ENCODE results near the gene TWSG1. TPM values are rescaled to one million over a fixed set of nuclear protein-coding genes. Genes with fewer than 3 reads are reported as not detected.
"Not testable (repeated sequence)": the region's sequence is repeated elsewhere in the genome, so short reads cannot be mapped to it uniquely, and the experiment has no call there.

Gene TWSG1
- total RNA-seq, 2 donors from 2014 or later: 14.7 to 16.6 TPM

DNA sequence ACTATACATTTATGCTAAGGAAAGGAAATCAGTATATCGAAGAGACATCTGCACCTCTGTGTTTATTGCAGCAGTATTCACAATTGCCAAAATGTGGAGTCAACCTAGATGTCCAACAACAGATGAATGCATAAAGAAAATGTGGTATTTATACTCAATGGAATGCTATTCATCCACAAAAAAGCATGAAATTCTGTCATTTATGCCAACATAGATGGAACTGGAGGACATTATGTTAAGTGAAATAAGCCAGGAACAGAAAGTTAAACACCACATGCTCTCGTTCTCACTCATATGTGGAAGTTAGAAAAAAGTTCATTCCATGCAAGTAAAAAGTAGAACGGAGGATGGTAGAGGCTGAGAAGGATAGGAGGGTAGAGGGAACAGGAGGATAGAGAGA, 59.5 kb downstream of the TWSG1 start:
- no peak for DNase-seq (ENCODE audit: low spot score)
- no peak overlapping the region for H3K4me3 ChIP-seq
- no peaks in the 10 kb centered on the region for H3K4me1 ChIP-seq
- TF ChIP-seq, protein P1, sequence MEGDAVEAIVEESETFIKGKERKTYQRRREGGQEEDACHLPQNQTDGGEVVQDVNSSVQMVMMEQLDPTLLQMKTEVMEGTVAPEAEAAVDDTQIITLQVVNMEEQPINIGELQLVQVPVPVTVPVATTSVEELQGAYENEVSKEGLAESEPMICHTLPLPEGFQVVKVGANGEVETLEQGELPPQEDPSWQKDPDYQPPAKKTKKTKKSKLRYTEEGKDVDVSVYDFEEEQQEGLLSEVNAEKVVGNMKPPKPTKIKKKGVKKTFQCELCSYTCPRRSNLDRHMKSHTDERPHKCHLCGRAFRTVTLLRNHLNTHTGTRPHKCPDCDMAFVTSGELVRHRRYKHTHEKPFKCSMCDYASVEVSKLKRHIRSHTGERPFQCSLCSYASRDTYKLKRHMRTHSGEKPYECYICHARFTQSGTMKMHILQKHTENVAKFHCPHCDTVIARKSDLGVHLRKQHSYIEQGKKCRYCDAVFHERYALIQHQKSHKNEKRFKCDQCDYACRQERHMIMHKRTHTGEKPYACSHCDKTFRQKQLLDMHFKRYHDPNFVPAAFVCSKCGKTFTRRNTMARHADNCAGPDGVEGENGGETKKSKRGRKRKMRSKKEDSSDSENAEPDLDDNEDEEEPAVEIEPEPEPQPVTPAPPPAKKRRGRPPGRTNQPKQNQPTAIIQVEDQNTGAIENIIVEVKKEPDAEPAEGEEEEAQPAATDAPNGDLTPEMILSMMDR (IDR thresholded peaks at IDR 0.05): no peak
- H3K36me3 ChIP-seq: peaks cover 1% of the 10 kb centered on the region
- H3K27me3 ChIP-seq: no peaks in the 10 kb centered on the region
- peaks cover 0 to 12% of the 10 kb centered on the region in 2 donors for H3K9me3 ChIP-seq
- no peak overlapping the region for H3K27ac ChIP-seq

DNA sequence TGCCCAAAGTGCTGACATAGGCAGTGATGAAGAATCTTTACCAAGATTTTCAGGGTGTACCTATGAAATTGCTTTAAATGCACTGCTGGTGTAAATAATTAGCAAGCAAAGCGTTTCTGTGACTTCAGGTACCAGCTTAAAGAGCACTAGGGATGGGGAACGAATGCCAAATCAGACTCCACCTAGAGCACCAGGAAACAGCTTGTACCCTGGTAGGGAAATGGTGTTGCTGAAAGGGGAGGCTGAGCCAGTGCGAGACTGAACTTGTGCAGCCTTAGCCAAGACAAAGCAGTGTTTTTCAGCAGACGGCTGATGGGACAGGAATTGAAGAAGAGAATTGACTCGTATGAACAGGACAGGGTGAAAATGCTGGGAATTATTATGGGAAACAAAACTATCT, 65.6 kb downstream of the TWSG1 start:
- Histone ChIP-seq H3K36me3 (peaks cover 5% of the 10 kb centered on the region), H3K27ac (no peak overlapping the region), H3K9me3 (no peaks in the 10 kb centered on the region), H3K4me3 (no peak overlapping the region), H3K4me1 (no peaks in the 10 kb centered on the region), H3K27me3 (no peaks in the 10 kb centered on the region)
- no peak for DNase-seq (ENCODE audit: low spot score)
- TF ChIP-seq, protein P1 (IDR thresholded peaks at IDR 0.05): no peak

DNA sequence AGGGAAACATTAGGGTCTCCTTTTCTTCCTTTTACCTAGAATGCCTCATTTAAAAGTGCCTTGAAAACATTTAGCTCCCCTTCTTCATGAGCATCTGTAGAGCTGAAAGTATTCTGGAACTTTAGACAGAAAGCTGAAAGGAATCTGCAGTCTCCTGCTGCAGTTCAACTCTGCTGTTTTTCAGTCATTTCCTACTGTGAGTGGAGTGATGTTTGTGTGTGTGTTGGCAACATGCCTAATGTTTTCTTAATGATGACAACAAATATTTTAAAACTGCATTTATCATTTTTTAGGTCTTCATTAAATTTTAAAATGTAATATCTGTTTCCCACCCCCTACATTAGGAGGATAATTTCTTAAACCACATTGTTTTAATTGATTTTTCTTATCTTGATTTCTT, 66.6 kb downstream of the TWSG1 start:
- H3K9me3 ChIP-seq: no peaks in the 10 kb centered on the region
- H3K27me3 ChIP-seq: no peaks in the 10 kb centered on the region
- H3K4me1 ChIP-seq: no peaks in the 10 kb centered on the region
- H3K4me3 ChIP-seq: no peak overlapping the region
- TF ChIP-seq, protein P1 (IDR thresholded peaks at IDR 0.05): no peak
- H3K36me3 ChIP-seq: peaks cover 5% of the 10 kb centered on the region
- H3K27ac ChIP-seq: no peak overlapping the region
- DNase-seq (ENCODE audit: low spot score): no peak

DNA sequence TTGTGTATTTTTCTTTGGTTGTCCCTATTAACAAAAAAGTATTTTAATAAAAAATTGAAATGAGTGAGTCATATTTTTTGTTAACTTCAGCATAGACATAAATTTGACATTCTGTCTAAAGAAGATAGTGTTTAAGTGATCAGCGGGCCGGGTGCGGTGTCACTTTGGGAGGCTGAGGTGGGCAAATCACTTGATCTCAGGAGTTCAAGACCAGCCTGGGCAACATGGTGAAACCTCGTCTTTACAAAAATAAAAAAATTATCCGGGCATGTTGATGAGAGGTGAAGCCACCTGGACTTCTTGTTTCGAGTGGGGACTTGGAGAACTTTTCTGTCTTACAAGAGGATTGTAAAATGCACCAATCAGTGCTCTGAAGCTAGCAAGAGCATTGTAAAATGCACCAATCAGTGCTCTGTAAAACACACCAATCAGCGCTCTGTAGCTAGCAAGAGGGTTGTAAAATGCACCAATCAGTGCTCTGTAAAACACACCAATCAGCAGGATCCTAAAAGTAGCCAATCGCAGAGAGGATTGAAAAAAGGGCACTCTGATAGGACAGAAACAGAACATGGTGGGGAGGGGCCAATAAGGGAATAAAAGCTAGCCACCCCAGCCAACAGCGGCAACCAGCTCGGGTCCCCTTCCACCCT, 67.9 kb downstream of the TWSG1 start:
- DNase-seq (ENCODE audit: low spot score); H3K4me1 ChIP-seq; H3K27ac ChIP-seq; H3K36me3 ChIP-seq; H3K9me3 ChIP-seq; H3K27me3 ChIP-seq; H3K4me3 ChIP-seq: not testable (repeated sequence)

DNA sequence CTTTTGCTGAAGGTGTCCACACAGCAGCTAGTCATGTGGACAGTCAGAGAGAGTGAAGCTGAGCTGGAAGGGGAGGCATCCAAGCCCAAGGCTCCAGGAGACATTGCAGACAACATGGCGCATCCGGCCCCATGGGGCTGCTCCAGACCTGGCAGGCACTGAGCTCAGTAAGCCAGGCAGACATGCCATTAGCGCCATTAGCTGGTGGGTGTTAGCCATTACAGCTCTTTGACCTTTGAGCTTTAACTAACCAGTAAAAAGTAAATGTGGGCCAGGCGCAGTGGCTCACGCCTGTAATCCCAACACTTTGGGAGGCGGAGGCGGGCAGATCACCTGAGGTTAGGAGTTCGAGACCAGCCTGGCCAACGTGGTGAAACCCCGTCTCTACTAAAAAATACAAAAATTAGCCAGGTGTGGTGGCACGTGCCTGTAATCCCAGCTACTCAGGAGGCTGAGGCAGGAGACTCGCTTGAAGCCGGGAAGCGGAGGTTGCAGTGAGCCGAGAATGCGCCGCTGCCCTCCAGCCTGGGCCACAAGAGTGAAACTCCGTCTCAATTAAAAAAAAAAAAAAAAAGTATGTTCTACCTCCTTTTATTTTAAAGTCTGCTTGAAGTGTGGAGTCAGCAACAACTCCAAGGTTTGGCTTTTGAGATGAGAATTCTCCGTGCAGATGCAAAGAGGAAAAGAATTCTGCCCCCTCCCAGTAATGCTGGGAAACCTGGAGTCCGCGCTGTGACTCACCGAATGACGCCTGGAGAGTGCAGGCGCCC, 69.4 kb downstream of the TWSG1 start:
- Histone ChIP-seq H3K9me3 (no peaks in the 10 kb centered on the region), H3K4me1 (no peaks in the 10 kb centered on the region), H3K27me3 (no peaks in the 10 kb centered on the region), H3K36me3 (peaks cover 4% of the 10 kb centered on the region), H3K27ac (peak overlapping the region in 1 of 2 donors; percentile 11), H3K4me3 (peak overlapping the region in 1 of 2 donors; percentile 15)
- TF ChIP-seq, protein P1 (IDR thresholded peaks at IDR 0.05): no peak
- no peak for DNase-seq (ENCODE audit: low spot score)

DNA sequence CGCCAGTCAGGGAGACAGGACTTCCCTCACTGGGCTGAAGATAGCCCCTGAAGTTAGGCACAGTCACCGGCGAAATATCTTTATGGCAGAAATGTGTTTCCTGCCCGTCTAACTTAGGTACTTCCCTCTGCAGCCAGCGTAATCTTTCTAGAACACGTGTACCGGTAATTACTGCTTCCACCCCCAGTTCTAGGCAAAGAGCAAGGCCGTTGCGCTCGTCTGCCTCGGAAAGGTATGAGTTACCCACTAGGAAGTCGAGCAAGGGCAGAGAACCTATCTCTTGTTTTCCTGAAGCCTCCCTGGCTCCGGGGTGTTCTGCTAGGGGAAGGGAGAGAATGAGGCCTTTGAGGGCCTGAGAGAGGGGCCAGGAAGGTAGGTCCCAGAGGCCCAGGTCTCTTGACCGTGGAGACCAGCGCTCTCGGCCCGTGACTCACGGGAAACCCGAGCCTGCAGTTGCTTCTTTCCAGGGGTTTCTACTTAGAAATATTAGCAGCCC, 70.0 kb downstream of the TWSG1 start:
- TF ChIP-seq, protein P1 (IDR thresholded peaks at IDR 0.05): no peak
- H3K27ac ChIP-seq: peak overlapping the region in 1 of 2 donors; percentile 11
- H3K4me1 ChIP-seq: no peaks in the 10 kb centered on the region
- no peaks in the 10 kb centered on the region for H3K27me3 ChIP-seq
- no peaks in the 10 kb centered on the region for H3K9me3 ChIP-seq
- peak overlapping the region in 1 of 2 donors; percentile 15 for H3K4me3 ChIP-seq
- H3K36me3 ChIP-seq: no peaks in the 10 kb centered on the region
- peak; percentile 66 for DNase-seq (ENCODE audit: low spot score)

All from right atrium auricular region (tissue), 2 donors.